HUES64 (cell line): ENCODE data around the gene CRYAA.

Experiments
- H3K27ac ChIP-seq: 2 replicates; pipeline ENCODE4 v1.7.0; 2013; ENCODE audit warnings: low read depth, low read length, inconsistent platforms
- H3K27me3 ChIP-seq: 2 replicates; pipeline ENCODE4 v1.6.1; 2013; ENCODE audit warnings: mild to moderate bottlenecking, low read length; ENCODE audit not compliant: insufficient read depth
- H3K36me3 ChIP-seq: 2 replicates; pipeline ENCODE4 v1.6.1; 2013; ENCODE audit warnings: mild to moderate bottlenecking, low read length; ENCODE audit not compliant: insufficient read depth
- H3K4me1 ChIP-seq: 2 replicates; pipeline ENCODE4 v1.6.1; 2013; ENCODE audit warnings: mild to moderate bottlenecking, low read length, moderate library complexity; ENCODE audit not compliant: insufficient read depth
- H3K4me3 ChIP-seq: 2 replicates; pipeline ENCODE4 v1.5.1; 2013; ENCODE audit warnings: mild to moderate bottlenecking, low read length, moderate library complexity
- H3K9ac ChIP-seq: 2 replicates; pipeline ENCODE4 v1.6.1; 2013; ENCODE audit warnings: mild to moderate bottlenecking, low read depth, low read length
- H3K9me3 ChIP-seq: 2 replicates; pipeline ENCODE4 v1.6.1; 2013; ENCODE audit warnings: low read depth, low read length; ENCODE audit not compliant: insufficient read depth
- WGBS: fragments of 150-250, 120-280 bp; methylation state at CpG from one replicate; pipeline ENCODE4 v1.1.7; 2013; ENCODE audit warnings: missing lambda C conversion rate; 5-methylcytosine and 5-hydroxymethylcytosine counted together

The CRYAA gene

DNA sequence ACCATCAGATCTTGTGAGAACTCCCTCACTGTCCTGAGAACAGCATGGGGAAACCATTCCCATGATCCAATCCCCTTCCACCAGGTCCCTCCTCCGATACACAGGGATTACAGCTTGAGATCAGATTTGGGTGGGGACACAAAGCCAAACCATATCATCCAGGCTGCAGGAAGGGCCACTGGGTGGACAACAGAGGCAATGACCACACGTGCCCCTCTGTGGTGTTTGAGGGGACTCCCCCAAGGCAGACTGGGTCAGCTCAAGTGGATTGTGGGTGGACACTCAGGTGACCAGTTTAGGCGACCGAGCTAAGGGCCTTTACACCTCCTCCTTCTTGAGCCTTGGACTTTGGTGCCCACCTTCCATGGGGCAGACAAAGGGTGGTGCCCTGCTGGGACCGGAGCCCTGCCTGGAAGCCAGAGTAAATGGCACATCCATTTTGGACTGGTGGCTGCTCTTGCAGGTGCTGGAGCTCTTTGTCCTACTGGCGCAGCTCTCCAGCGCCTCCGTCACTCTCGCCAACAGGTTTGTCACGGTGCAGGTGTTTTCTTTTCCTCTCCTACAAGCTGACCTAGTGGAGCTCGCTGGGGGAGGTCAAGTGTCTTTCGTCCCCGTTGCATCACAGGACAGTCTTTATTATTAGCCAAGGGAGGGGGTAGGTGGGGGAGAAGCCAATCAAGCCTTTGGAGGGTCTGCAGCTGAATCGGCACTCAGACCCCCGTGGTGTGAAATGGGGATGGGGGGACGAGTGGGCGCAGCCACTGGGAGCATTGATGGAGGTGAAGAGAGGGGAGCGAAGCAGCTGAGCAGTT lies 37.6 kb downstream of the CRYAA start:
- WGBS: 91% methylated on average over 18 of the region's 18 CpGs
- H3K27ac ChIP-seq: no peak overlapping the region
- peaks cover 7% of the 10 kb centered on the region for H3K9me3 ChIP-seq
- H3K36me3 ChIP-seq: no peaks in the 10 kb centered on the region
- H3K4me3 ChIP-seq: no peak overlapping the region
- no peaks in the 10 kb centered on the region for H3K4me1 ChIP-seq
- no peak overlapping the region for H3K9ac ChIP-seq
- no peaks in the 10 kb centered on the region for H3K27me3 ChIP-seq

DNA sequence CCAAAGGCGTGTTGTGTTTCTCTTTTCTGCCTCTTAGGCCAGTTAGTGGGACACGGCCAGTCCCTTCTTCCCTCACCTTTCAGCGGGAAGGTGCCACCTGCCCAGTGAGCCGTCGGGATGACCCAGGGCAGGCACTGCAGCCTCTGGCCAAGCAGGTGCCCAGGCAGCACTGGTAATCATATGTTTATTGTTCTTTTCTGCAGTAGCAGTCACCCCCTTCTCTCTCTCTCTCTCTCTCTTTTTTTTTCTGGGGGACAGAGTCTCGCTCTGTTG lies 38.2 kb downstream of the CRYAA start:
- Histone ChIP-seq H3K9ac (no peak overlapping the region), H3K27ac (no peak overlapping the region), H3K36me3 (no peaks in the 10 kb centered on the region), H3K4me1 (no peaks in the 10 kb centered on the region), H3K27me3 (no peaks in the 10 kb centered on the region), H3K4me3 (no peak overlapping the region), H3K9me3 (peaks cover 2% of the 10 kb centered on the region; the same call in 1 of the 2 replicates)
- 96% methylated on average over 6 of the region's 6 CpGs for WGBS

DNA sequence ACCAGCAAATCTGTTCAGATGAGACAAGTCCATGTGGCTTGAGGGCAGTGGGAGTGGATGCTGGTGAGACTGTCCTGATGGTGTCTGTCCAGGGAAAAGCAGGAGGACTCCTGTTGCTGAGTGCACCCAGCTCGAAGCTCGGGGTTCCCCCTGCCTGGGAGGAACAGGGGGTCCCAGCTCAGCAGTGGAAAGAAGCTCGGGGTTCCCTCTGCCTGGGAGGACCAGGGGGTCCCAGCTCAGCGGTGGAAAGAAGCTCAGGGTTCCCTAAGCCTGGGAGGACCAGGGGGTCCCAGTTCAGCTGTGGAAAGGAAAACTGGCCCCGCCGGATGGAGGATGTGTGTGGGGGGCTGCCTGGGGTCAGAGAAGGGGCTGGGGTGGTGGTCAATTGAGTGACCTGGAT lies 39.1 kb downstream of the CRYAA start:
- no peaks in the 10 kb centered on the region for H3K4me1 ChIP-seq
- H3K9ac ChIP-seq: no peak overlapping the region
- H3K27ac ChIP-seq: no peak overlapping the region
- H3K27me3 ChIP-seq: no peaks in the 10 kb centered on the region
- H3K4me3 ChIP-seq: no peak overlapping the region
- no peaks in the 10 kb centered on the region for H3K36me3 ChIP-seq
- 89% methylated on average over 6 of the region's 6 CpGs for WGBS
- H3K9me3 ChIP-seq: no peaks in the 10 kb centered on the region

- no peak overlapping the region for H3K9ac ChIP-seq
- H3K9me3 ChIP-seq: no peaks in the 10 kb centered on the region
- no peaks in the 10 kb centered on the region for H3K27me3 ChIP-seq
- WGBS: 91% methylated on average over 29 of the region's 29 CpGs
- H3K27ac ChIP-seq: no peak overlapping the region
- H3K36me3 ChIP-seq: no peaks in the 10 kb centered on the region
- H3K4me3 ChIP-seq: no peak overlapping the region
- H3K4me1 ChIP-seq: no peaks in the 10 kb centered on the region
These were observed 39.9 kb downstream of the CRYAA start for GRCh38 chr21:43208561-43209332.

GRCh38 chr21:43209575-43210453 lies 41.0 kb downstream of the CRYAA start:
- Histone ChIP-seq H3K27me3 (no peaks in the 10 kb centered on the region), H3K36me3 (no peaks in the 10 kb centered on the region), H3K4me3 (no peak overlapping the region), H3K27ac (no peak overlapping the region), H3K9ac (no peak overlapping the region), H3K9me3 (no peaks in the 10 kb centered on the region), H3K4me1 (no peaks in the 10 kb centered on the region)
- 92% methylated on average over 36 of the region's 36 CpGs for WGBS

DNA sequence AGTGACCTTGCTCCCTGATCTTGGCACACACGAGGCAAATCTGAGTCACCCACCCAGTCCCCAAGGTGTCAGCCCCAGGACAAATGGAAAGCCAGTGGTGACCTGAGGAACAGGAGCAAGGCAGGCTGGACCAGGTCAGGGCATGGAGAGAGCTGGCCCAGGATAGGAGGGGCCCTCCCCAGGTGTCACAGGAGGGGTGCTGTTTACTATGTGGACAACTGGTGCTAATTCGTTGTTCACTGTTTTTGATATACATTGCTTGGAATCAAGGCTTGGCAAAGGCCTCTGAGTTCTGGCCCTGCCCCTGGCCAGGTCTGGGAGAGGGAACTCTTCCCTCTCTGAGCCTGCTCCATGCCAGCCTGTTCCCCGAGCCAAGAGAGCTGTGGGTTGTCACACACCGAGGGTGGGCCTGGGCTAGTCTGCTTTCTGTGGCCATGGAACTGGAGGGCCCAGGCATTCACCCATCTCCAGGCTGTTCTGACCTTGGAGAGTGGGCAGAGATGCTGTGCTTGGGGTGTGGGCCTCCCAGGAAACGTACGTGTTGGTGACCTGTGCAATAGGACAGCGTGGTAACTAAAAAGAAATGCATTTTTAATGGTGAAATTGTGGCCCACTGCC lies 41.8 kb downstream of the CRYAA start:
- Histone ChIP-seq H3K4me1 (no peaks in the 10 kb centered on the region), H3K4me3 (no peak overlapping the region), H3K27ac (no peak overlapping the region), H3K9me3 (no peaks in the 10 kb centered on the region), H3K36me3 (no peaks in the 10 kb centered on the region), H3K27me3 (no peaks in the 10 kb centered on the region), H3K9ac (no peak overlapping the region)
- WGBS: 87% methylated on average over 7 of the region's 7 CpGs

GRCh38 chr21:43211072-43211759 lies 42.4 kb downstream of the CRYAA start:
- no peaks in the 10 kb centered on the region for H3K27me3 ChIP-seq
- H3K36me3 ChIP-seq: no peaks in the 10 kb centered on the region
- no peaks in the 10 kb centered on the region for H3K9me3 ChIP-seq
- no peak overlapping the region for H3K9ac ChIP-seq
- no peak overlapping the region for H3K4me3 ChIP-seq
- no peaks in the 10 kb centered on the region for H3K4me1 ChIP-seq
- H3K27ac ChIP-seq: no peak overlapping the region
- WGBS: 81% methylated on average over 21 of the region's 21 CpGs

DNA sequence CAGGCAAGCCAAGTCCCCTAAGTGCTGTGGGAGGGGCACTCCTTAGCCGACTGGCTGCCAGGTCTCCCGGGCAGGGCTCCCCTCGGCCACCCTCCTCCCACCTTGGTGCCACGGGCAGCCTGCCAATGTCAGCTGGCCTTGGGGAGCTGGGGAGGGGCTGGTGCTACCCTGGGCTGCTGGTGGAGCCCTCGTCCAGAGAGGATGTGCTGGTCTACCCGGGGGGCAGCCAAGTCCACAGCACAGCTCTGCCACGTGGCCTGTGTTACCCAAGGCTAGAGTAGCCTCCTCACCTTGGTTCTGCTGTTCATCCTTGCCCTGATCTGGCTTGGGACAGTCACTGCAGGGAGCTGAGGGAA lies 42.9 kb downstream of the CRYAA start:
- 74% methylated on average over 7 of the region's 7 CpGs for WGBS
- no peak overlapping the region for H3K27ac ChIP-seq

More for the DNA sequence above, 42.9 kb downstream of the CRYAA start:
- Histone ChIP-seq H3K27me3 (no peaks in the 10 kb centered on the region), H3K36me3 (no peaks in the 10 kb centered on the region), H3K4me1 (no peaks in the 10 kb centered on the region), H3K4me3 (no peak overlapping the region), H3K9ac (no peak overlapping the region), H3K9me3 (no peaks in the 10 kb centered on the region)
